ENCODE results near the gene ZNF470.

Gene ZNF470

GRCh38 chr19:56617531-56617930 lies 50.3 kb downstream of the ZNF470 start:
- H3K36me3 ChIP-seq (ENCODE audit: control insufficient read depth, low read length), result peaks cover 9% of the 10 kb centered on the region; the same call in 1 of the 2 replicates
- no peaks in the 10 kb centered on the region for H3K79me2 ChIP-seq (ENCODE audit: control insufficient read depth, low read length)
- no peak overlapping the region for H3K4me2 ChIP-seq (ENCODE audit: low read length)
- no peaks in the 10 kb centered on the region for H3K9me2 ChIP-seq (replicated peaks; ENCODE audit: control insufficient read depth, low read length)
- no peaks in the 10 kb centered on the region for H3F3A ChIP-seq (ENCODE audit: control insufficient read depth, insufficient read depth)
- no peak overlapping the region for H3K27ac ChIP-seq (ENCODE audit: low read depth, low read length)
- no peak for TF ChIP-seq EZH2phosphoT487 (IDR thresholded peaks at IDR 0.05; ENCODE audit: borderline replicate concordance, low read length)
- TF ChIP-seq CTCF (IDR thresholded peaks at IDR 0.05; ENCODE audit: low read depth, low read length, poor library complexity, severe bottlenecking), result no peak
- H3K4me1 ChIP-seq (ENCODE audit: control insufficient read depth, low read length), result no peaks in the 10 kb centered on the region
- no peaks in the 10 kb centered on the region for H4K20me1 ChIP-seq (ENCODE audit: control insufficient read depth, insufficient read depth, low read depth, low read length)
- H3K9me3 ChIP-seq (ENCODE audit: control insufficient read depth, insufficient read depth, low read length), result peaks cover 34% of the 10 kb centered on the region; the same call in 1 of the 2 replicates
- no peak overlapping the region for H3K4me3 ChIP-seq (ENCODE audit: low read length)
- no peaks in the 10 kb centered on the region for H3K27me3 ChIP-seq (ENCODE audit: control insufficient read depth, low read length)

- Histone ChIP-seq H3F3A (ENCODE audit: control insufficient read depth, insufficient read depth) (no peaks in the 10 kb centered on the region), H3K27ac (ENCODE audit: low read depth, low read length) (no peak overlapping the region), H3K4me3 (ENCODE audit: low read length) (no peak overlapping the region), H3K4me1 (ENCODE audit: control insufficient read depth, low read length) (no peaks in the 10 kb centered on the region), H3K79me2 (ENCODE audit: control insufficient read depth, low read length) (no peaks in the 10 kb centered on the region), H4K20me1 (ENCODE audit: control insufficient read depth, insufficient read depth, low read depth, low read length) (no peaks in the 10 kb centered on the region), H3K4me2 (ENCODE audit: low read length) (no peak overlapping the region), H3K9me2 (replicated peaks; ENCODE audit: control insufficient read depth, low read length) (no peaks in the 10 kb centered on the region), H3K9me3 (ENCODE audit: control insufficient read depth, insufficient read depth, low read length) (peaks cover 34% of the 10 kb centered on the region; the same call in 1 of the 2 replicates), H3K36me3 (ENCODE audit: control insufficient read depth, low read length) (peaks cover 9% of the 10 kb centered on the region; the same call in 1 of the 2 replicates), H3K27me3 (ENCODE audit: control insufficient read depth, low read length) (no peaks in the 10 kb centered on the region)
- TF ChIP-seq EZH2phosphoT487 (IDR thresholded peaks at IDR 0.05; ENCODE audit: borderline replicate concordance, low read length), result no peak
- TF ChIP-seq CTCF (IDR thresholded peaks at IDR 0.05; ENCODE audit: low read depth, low read length, poor library complexity, severe bottlenecking), result no peak
Observed at GRCh38 chr19:56619121-56619520, 51.9 kb downstream of the ZNF470 start.

GRCh38 chr19:56622374-56622773 lies 55.1 kb downstream of the ZNF470 start:
- no peaks in the 10 kb centered on the region for H3K27me3 ChIP-seq (ENCODE audit: control insufficient read depth, low read length)
- no peak overlapping the region for H3K27ac ChIP-seq (ENCODE audit: low read depth, low read length)
- no peaks in the 10 kb centered on the region for H3K9me2 ChIP-seq (replicated peaks; ENCODE audit: control insufficient read depth, low read length)
- no peak for TF ChIP-seq CTCF (IDR thresholded peaks at IDR 0.05; ENCODE audit: low read depth, low read length, poor library complexity, severe bottlenecking)
- no peak for TF ChIP-seq EZH2phosphoT487 (IDR thresholded peaks at IDR 0.05; ENCODE audit: borderline replicate concordance, low read length)
- H3K4me2 ChIP-seq (ENCODE audit: low read length), result no peak overlapping the region
- no peaks in the 10 kb centered on the region for H3K4me1 ChIP-seq (ENCODE audit: control insufficient read depth, low read length)
- peaks cover 9% of the 10 kb centered on the region; the same call in 1 of the 2 replicates for H3K36me3 ChIP-seq (ENCODE audit: control insufficient read depth, low read length)
- no peaks in the 10 kb centered on the region for H4K20me1 ChIP-seq (ENCODE audit: control insufficient read depth, insufficient read depth, low read depth, low read length)
- H3K79me2 ChIP-seq (ENCODE audit: control insufficient read depth, low read length), result no peaks in the 10 kb centered on the region
- H3K4me3 ChIP-seq (ENCODE audit: low read length), result no peak overlapping the region
- H3K9me3 ChIP-seq (ENCODE audit: control insufficient read depth, insufficient read depth, low read length), result peaks cover 38% of the 10 kb centered on the region; the same call in 1 of the 2 replicates
- H3F3A ChIP-seq (ENCODE audit: control insufficient read depth, insufficient read depth), result no peaks in the 10 kb centered on the region

Data from DOHH2 (cell line).